GM12801 (cell line): ENCODE results near the gene CACNG1.

ENCODE experiments used
- TF ChIP-seq, protein P1 (sequence below): IDR thresholded peaks from one replicate; pipeline ENCODE4 v1.5.1; 2011; ENCODE audit warnings: control low read depth; ENCODE audit not compliant: insufficient read length; ENCODE audit errors: extremely low read depth

The CACNG1 gene

DNA sequence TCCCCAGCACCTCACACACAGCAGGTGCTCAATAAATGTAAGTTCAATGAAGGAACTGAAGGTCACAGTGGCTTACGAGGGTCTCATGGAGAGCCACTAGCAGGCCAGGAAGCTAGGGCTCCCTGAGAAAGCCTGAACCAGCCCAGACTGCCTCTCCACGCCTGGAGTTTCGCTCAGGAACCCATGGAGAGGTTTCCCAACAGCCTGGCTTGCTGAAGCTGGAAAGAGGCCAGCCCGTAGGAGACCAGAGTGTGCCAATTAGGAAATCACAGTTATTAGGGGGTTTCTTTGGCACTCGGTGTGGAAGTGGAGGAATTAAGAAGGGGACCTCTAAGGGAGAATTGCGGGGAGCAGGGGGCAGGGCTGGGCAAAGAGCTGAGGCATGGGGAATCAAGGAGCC, 36.3 kb upstream of the CACNG1 start:
- TF ChIP-seq, protein P1, sequence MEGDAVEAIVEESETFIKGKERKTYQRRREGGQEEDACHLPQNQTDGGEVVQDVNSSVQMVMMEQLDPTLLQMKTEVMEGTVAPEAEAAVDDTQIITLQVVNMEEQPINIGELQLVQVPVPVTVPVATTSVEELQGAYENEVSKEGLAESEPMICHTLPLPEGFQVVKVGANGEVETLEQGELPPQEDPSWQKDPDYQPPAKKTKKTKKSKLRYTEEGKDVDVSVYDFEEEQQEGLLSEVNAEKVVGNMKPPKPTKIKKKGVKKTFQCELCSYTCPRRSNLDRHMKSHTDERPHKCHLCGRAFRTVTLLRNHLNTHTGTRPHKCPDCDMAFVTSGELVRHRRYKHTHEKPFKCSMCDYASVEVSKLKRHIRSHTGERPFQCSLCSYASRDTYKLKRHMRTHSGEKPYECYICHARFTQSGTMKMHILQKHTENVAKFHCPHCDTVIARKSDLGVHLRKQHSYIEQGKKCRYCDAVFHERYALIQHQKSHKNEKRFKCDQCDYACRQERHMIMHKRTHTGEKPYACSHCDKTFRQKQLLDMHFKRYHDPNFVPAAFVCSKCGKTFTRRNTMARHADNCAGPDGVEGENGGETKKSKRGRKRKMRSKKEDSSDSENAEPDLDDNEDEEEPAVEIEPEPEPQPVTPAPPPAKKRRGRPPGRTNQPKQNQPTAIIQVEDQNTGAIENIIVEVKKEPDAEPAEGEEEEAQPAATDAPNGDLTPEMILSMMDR: no peak

DNA sequence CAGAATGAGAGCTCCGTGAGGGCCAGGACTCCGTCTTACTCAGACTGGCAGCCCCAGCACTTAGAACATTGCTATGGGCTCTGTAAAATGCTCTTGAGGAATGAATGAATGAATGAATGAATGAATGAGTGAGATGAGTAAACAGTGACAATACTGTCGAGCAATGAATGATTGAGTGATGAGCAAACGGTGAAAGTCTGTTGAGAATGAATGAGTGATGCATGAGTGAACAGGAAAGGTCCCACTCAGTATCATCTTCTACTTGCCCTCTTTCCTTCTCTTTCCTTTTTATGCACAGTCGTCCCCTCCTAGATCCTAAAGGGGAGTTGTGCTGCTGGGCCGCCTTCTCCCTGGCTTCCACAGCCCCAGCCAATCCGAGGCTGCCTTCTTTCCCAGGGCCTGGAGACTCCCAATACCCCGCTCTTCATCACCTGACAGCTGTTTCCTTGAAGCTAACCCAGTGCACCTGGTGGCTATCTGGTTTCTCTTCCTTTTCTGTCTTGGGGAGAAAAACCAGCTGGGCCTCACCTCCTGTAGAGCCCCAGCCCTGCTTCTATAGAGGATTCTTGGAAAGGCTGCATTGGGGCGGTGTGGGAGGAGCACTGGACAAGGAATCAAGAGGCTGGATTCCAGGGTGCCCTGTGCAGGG, 32.7 kb upstream of the CACNG1 start:
- TF ChIP-seq, protein P1: no peak

DNA sequence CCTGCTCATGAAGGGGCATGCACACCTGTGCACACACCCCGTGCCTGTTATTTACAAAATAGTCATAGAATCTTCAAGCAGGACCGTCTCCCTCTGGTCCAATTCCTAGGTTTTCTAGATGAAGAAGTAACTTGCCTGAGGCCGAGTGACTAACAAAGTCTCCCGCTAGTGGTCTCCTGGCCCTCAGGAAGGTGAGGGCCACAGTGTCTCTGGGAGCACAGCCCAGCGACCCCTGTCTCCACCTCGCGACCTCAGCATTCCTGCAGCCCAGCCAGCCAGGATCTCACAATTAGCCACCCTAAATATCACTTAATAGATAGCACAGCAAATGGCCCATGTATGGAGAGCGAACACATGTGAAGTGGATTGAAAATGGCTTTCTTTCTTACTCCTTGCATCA, 30.5 kb upstream of the CACNG1 start:
- TF ChIP-seq, protein P1: no peak

DNA sequence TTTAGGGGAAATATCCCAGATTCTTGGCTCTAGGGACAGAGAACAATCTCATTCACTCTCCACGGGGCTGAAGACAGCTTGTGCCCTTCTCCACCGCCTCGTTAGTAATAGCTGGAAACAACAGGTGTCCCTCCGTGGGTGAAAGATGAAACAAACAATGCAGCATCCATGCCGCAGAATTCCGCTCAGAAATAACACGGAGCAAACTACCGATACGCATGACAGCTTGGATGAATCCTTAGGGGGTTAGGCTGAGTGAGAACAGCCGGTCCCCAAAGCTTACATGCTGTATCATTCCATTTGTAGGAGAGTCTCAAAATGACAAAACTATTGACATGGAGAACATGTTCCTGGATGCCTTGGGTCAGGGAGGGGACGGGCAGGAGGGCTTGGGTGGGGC, 29.4 kb upstream of the CACNG1 start:
- TF ChIP-seq, protein P1: no peak

DNA sequence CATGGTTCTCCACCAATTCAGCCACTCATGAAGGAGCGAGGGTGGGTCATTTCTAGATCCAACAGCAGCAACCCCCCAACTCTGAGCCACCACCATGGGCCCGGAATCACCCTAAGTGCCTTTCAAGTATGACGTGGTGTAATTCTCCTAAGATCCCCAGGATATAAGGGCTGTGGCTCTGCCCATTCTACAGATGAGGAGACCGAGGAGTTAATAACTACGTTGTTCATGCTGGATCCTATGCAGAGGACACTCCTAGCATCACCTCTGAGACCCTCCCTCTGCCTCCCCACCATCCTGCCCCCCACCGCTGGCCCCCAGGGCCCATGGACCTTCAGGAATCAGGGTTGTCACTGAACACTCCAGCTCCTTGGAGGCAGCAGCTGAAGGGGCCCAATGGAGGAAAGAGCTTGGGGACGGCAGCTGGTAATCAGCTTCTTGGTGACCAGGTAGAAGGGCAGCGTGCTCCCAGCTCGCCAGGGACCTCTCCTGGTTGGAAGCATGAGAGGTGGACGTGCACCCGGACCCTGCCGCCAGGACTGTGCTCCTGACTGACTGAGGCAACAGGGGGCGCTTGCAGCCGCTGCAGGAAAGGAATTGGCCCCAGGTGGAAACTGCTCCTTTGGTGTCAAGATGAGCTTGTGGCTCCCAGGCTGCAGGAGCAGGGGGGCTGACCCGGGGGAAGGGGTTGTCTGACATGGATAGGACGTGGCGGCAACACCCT, 28.2 kb upstream of the CACNG1 start:
- TF ChIP-seq, protein P1: no peak

DNA sequence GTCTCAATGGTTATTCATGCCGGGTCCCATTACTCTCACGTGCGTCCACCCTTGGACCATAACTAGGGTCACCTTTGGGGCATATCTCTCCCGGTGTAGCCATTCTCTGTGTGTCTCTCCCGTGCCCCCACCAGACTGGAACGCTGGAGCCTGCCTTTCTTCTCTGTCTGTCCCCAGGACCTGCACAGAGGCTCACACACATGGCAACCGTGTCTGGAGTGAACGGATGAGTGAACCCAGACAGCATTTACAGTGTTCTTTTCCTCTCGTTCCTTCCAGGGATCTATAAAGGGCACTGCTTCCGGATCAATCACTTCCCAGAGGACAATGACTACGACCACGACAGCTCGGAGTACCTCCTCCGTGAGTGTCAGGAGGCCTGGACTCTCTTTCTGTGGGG, 26.4 kb upstream of the CACNG1 start:
- TF ChIP-seq, protein P1: no peak

DNA sequence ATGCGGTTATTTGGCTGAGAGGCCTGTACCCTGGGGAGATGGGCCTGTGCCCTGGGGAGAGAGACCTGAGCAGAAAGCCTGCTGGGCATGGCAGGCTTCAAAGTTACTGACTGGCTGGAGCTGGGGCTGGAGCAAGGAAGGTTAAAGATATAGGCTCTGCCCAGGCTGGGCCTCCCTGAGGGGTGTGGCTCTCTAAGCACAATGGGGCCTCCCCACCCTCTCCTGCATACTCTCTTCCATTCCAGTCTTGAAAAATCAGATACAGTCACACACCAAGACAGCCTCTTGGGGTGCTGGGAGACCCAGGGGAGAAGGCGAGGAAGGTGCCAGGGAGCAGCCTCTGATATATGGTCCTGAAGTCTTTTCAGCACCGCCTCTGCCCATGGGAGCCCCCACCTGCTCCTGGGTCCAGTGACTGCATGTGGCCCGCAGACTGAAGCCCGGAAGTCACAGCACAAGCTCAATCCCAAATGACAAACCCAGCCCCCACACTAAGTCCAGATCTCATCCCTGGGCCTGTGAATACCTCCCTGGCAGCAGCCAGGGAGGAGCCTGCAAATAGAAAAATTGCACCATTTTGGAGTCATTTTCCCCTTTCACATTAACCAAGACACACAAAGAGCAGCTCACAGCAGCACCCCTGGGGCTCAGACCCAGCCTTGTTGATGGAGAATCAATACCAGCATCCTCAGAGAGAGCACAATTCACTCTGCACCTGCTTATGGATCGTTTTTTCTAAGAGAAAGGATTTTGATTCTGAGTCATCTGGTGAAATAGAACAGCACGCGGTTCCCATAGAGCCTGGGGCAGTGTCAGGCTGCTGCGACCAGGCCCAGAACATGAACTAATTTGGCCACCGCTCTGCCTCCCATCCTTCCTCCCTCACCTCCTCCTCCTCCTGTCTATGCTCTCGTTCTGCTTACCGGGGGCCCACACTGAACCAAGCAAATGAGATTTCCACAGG, 25.6 kb upstream of the CACNG1 start:
- TF ChIP-seq, protein P1: no peak
